ENCODE measurements around the gene KCNS3. TPM values are rescaled to one million over a fixed set of nuclear protein-coding genes. Genes with fewer than 3 reads are reported as not detected.

KCNS3 gene
- total RNA-seq, 1 donor from 2014 or later: 10.0 TPM

- Mint-ChIP-seq H3K27me3 (ENCODE audit: insufficient read depth, low read depth) (no peaks in the 10 kb centered on the region), H3K36me3 (no peaks in the 10 kb centered on the region), H3K27ac (no peak overlapping the region), H3K4me3 (no peak overlapping the region), H3K4me1 (no peaks in the 10 kb centered on the region), H3K9me3 (peaks cover 17% of the 10 kb centered on the region)
- Histone ChIP-seq H3K27me3 (no peaks in the 10 kb centered on the region), H4K20me1 (ENCODE audit: low read depth) (no peaks in the 10 kb centered on the region), H3K4me1 (no peaks in the 10 kb centered on the region), H3K79me2 (ENCODE audit: low read depth) (peaks cover 6% of the 10 kb centered on the region), H3K36me3 (no peaks in the 10 kb centered on the region), H3K4me2 (peak overlapping the region; percentile 43), H3K9ac (no peak overlapping the region), H3K9me3 (ENCODE audit: low read depth) (no peaks in the 10 kb centered on the region), H3K4me3 (no peak overlapping the region), H3F3A (ENCODE audit: low read depth) (no peaks in the 10 kb centered on the region), H2AFZ (replicated peaks) (no peak overlapping the region), H3K27ac (no peak overlapping the region)
- TF ChIP-seq EZH2 (IDR thresholded peaks at IDR 0.05): no peak
- TF ChIP-seq EZH2phosphoT487 (IDR thresholded peaks at IDR 0.05): no peak
- TF ChIP-seq, protein P1, sequence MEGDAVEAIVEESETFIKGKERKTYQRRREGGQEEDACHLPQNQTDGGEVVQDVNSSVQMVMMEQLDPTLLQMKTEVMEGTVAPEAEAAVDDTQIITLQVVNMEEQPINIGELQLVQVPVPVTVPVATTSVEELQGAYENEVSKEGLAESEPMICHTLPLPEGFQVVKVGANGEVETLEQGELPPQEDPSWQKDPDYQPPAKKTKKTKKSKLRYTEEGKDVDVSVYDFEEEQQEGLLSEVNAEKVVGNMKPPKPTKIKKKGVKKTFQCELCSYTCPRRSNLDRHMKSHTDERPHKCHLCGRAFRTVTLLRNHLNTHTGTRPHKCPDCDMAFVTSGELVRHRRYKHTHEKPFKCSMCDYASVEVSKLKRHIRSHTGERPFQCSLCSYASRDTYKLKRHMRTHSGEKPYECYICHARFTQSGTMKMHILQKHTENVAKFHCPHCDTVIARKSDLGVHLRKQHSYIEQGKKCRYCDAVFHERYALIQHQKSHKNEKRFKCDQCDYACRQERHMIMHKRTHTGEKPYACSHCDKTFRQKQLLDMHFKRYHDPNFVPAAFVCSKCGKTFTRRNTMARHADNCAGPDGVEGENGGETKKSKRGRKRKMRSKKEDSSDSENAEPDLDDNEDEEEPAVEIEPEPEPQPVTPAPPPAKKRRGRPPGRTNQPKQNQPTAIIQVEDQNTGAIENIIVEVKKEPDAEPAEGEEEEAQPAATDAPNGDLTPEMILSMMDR (IDR thresholded peaks at IDR 0.05): no peak
- DNase-seq (ENCODE audit: low spot score): peak; percentile 22
Measured at GRCh38 chr2:17892770-17893534, 14.5 kb downstream of the KCNS3 start.

GRCh38 chr2:17894005-17894404 is 15.5 kb downstream of the KCNS3 start:
- Histone ChIP-seq H3K4me1 (no peaks in the 10 kb centered on the region), H3K4me3 (no peak overlapping the region), H3K36me3 (no peaks in the 10 kb centered on the region), H3K79me2 (ENCODE audit: low read depth) (peaks cover 6% of the 10 kb centered on the region), H3K9me3 (ENCODE audit: low read depth) (no peaks in the 10 kb centered on the region), H3K4me2 (no peak overlapping the region), H4K20me1 (ENCODE audit: low read depth) (no peaks in the 10 kb centered on the region), H3K27me3 (no peaks in the 10 kb centered on the region), H3F3A (ENCODE audit: low read depth) (no peaks in the 10 kb centered on the region), H2AFZ (replicated peaks) (no peak overlapping the region), H3K27ac (no peak overlapping the region), H3K9ac (no peak overlapping the region)
- Mint-ChIP-seq H3K36me3 (no peaks in the 10 kb centered on the region), H3K27ac (no peak overlapping the region), H3K27me3 (ENCODE audit: insufficient read depth, low read depth) (no peaks in the 10 kb centered on the region), H3K4me3 (no peak overlapping the region), H3K4me1 (no peaks in the 10 kb centered on the region), H3K9me3 (peaks cover 17% of the 10 kb centered on the region)
- TF ChIP-seq EZH2 (IDR thresholded peaks at IDR 0.05): no peak
- no peak for TF ChIP-seq EZH2phosphoT487 (IDR thresholded peaks at IDR 0.05)
- TF ChIP-seq, protein P1 (IDR thresholded peaks at IDR 0.05): no peak
- DNase-seq (ENCODE audit: low spot score): no peak

DNA sequence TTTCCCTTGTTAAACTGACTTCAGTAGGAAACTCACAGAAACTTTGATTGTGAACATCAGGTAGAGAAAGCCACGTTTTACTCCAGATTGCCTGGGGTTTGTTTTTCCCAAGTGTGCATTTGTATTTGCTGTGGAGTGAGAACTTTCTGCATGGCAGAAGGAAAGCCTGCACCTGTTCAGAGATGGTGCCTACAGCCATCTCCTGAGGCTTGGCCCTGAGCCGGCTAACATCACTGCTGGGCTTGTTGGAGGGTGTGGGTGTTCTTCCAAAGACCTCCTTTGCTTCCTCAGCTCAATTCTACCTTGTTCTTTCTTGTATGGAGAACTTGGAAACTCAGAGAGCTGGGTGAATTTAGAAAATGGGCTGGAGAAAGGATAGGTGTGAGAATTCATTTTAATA is 16.1 kb downstream of the KCNS3 start:
- Histone ChIP-seq H3K4me3 (no peak overlapping the region), H3F3A (ENCODE audit: low read depth) (no peaks in the 10 kb centered on the region), H3K4me1 (no peaks in the 10 kb centered on the region), H4K20me1 (ENCODE audit: low read depth) (no peaks in the 10 kb centered on the region), H3K36me3 (no peaks in the 10 kb centered on the region), H3K79me2 (ENCODE audit: low read depth) (peaks cover 6% of the 10 kb centered on the region), H3K9me3 (ENCODE audit: low read depth) (no peaks in the 10 kb centered on the region), H3K9ac (no peak overlapping the region), H3K27ac (no peak overlapping the region), H2AFZ (replicated peaks) (no peak overlapping the region), H3K27me3 (no peaks in the 10 kb centered on the region), H3K4me2 (no peak overlapping the region)
- Mint-ChIP-seq H3K27me3 (ENCODE audit: insufficient read depth, low read depth) (no peaks in the 10 kb centered on the region), H3K4me1 (no peaks in the 10 kb centered on the region), H3K9me3 (peaks cover 14% of the 10 kb centered on the region), H3K27ac (no peak overlapping the region), H3K36me3 (no peaks in the 10 kb centered on the region), H3K4me3 (no peak overlapping the region)
- DNase-seq (ENCODE audit: low spot score): no peak
- TF ChIP-seq EZH2phosphoT487 (IDR thresholded peaks at IDR 0.05) (no peak), EZH2 (IDR thresholded peaks at IDR 0.05) (no peak)
- TF ChIP-seq, protein P1 (IDR thresholded peaks at IDR 0.05): no peak

All from neural progenitor cell (in vitro differentiated cells).